Liver (tissue), 9 donors: Measurements from ENCODE around the gene CDH4. TPM values are rescaled to one million over a fixed set of nuclear protein-coding genes. Genes with fewer than 3 reads are reported as not detected.

Experiments used
- DNase-seq: peaks from one replicate; pipeline ENCODE4 v3.0.0-alpha.2; 2017; ENCODE audit warnings: low spot score
- H3K27ac ChIP-seq, 2 donors: one replicate each; pipeline ENCODE4 v1.7.0; 2013; ENCODE audit warnings: inconsistent platforms in 2 of 2, low read length in 2 of 2, control low read depth in 1 of 2, low read depth in 1 of 2, mild to moderate bottlenecking in 1 of 2
- H3K27me3 ChIP-seq, 4 donors: one replicate each; pipeline versions ENCODE4 v1.6.1 to v1.7.0; 2013; ENCODE audit warnings: low read length in 3 of 4, inconsistent platforms in 1 of 4, mild to moderate bottlenecking in 1 of 4, moderate library complexity in 1 of 4; ENCODE audit not compliant: control insufficient read depth in 4 of 4, insufficient read depth in 4 of 4
- H3K36me3 ChIP-seq, 4 donors: one replicate each; pipeline versions ENCODE4 v1.6.1 to v1.7.0; 2013; ENCODE audit warnings: low read length in 3 of 4, mild to moderate bottlenecking in 3 of 4, low read depth in 1 of 4, moderate library complexity in 1 of 4; ENCODE audit not compliant: control insufficient read depth in 4 of 4, insufficient read depth in 3 of 4
- H3K4me1 ChIP-seq, 4 donors: one replicate each; pipeline versions ENCODE4 v1.6.1 to v1.7.0; 2013; ENCODE audit warnings: low read length in 3 of 4, mild to moderate bottlenecking in 3 of 4, moderate library complexity in 1 of 4; ENCODE audit not compliant: control insufficient read depth in 4 of 4, insufficient read depth in 4 of 4
- H3K4me3 ChIP-seq, 3 donors: one replicate each; pipeline versions ENCODE4 v1.6.1 to v1.7.0; 2013; ENCODE audit warnings: low read length in 3 of 3, control low read depth in 1 of 3, low read depth in 1 of 3, mild to moderate bottlenecking in 1 of 3
- H3K9ac ChIP-seq, 2 donors: one replicate each; pipeline ENCODE4 v1.7.0; 2013; ENCODE audit warnings: low read length in 2 of 2, mild to moderate bottlenecking in 2 of 2, moderate library complexity in 2 of 2, control low read depth in 1 of 2, low read depth in 1 of 2
- H3K9me3 ChIP-seq, 4 donors: one replicate each; pipeline versions ENCODE4 v1.6.1 to v1.7.0; 2013; ENCODE audit warnings: low read length in 3 of 4; ENCODE audit not compliant: control insufficient read depth in 4 of 4
- EGR1 ChIP-seq, 2 donors: IDR thresholded peaks; 2 replicates each; pipeline ENCODE4 v1.6.1; 2016 to 2018; ENCODE audit warnings: antibody characterized with exemption in 2 of 2, low read depth in 2 of 2
- FOXA1 ChIP-seq: IDR thresholded peaks from 2 replicates; pipeline ENCODE4 v1.6.1; 2016; ENCODE audit warnings: antibody characterized with exemption
- FOXA2 ChIP-seq: IDR thresholded peaks from 2 replicates; pipeline ENCODE4 v1.6.1; 2016; ENCODE audit warnings: antibody characterized with exemption
- GABPA ChIP-seq, 2 donors: IDR thresholded peaks in 1 of 2; conservative IDR thresholded peaks in 1 of 2; 2 replicates each; pipeline ENCODE4 v1.6.1; 2016; ENCODE audit warnings: antibody characterized with exemption in 2 of 2, mild to moderate bottlenecking in 1 of 2, moderate library complexity in 1 of 2
- HNF4A ChIP-seq, 2 donors: conservative IDR thresholded peaks; 2 replicates each; pipeline ENCODE4 v1.6.1; 2016; ENCODE audit warnings: antibody characterized with exemption in 2 of 2, mild to moderate bottlenecking in 2 of 2
- JUND ChIP-seq, 2 donors: IDR thresholded peaks; 2 replicates each; pipeline ENCODE4 v1.6.1; 2016; ENCODE audit warnings: antibody characterized with exemption in 2 of 2
- NR2F2 ChIP-seq: IDR thresholded peaks from 2 replicates; pipeline ENCODE4 v1.6.1; 2016; ENCODE audit warnings: antibody characterized with exemption
- RAD21 ChIP-seq, 2 donors: IDR thresholded peaks; 2 replicates each; pipeline ENCODE4 v1.6.1; 2016; ENCODE audit warnings: antibody characterized with exemption in 2 of 2, mild to moderate bottlenecking in 2 of 2
- RXRA ChIP-seq, 2 donors: IDR thresholded peaks; 2 replicates each; pipeline ENCODE4 v1.6.1; 2017 to 2018; ENCODE audit warnings: antibody characterized with exemption in 2 of 2, mild to moderate bottlenecking in 1 of 2
- SP1 ChIP-seq: IDR thresholded peaks from 2 replicates; pipeline ENCODE4 v1.6.1; 2018; ENCODE audit warnings: antibody characterized with exemption, mild to moderate bottlenecking
- YY1 ChIP-seq: IDR thresholded peaks from 2 replicates; pipeline ENCODE4 v1.6.1; 2016; ENCODE audit warnings: antibody characterized with exemption, mild to moderate bottlenecking
- WGBS: extraction: QIAGEN DNeasy Blood & Tissue Kit; methylation state at CpG from one replicate; pipeline ENCODE4 v1.1.7; 2013; 5-methylcytosine and 5-hydroxymethylcytosine counted together
- polyA plus RNA-seq, 2 donors: library from polyadenylated mRNA; stranded (reverse) in 1 of 2; unstranded in 1 of 2; fragments of 200-250 nt in 1 of 2; fragments of >200 nt in 1 of 2; fragmentation: Nextera tagmentation in 1 of 2; extraction: Ambion mirVana in 1 of 2; gene quantifications; one replicate each; pipeline versions ENCODE4 v1.2.1 to v1.2.3, GENCODE V29; 2013 to 2015
- total RNA-seq, 2 donors: library from RNA; depleted of rRNA; stranded (reverse); fragments of >200 nt; gene quantifications; one replicate each; pipeline ENCODE4 v1.2.3, GENCODE V29; 2014
- TF ChIP-seq, protein P1 (sequence below): IDR thresholded peaks from 2 replicates; pipeline ENCODE4 v1.6.1; 2016; ENCODE audit warnings: antibody characterized with exemption, mild to moderate bottlenecking
- TF ChIP-seq, protein P2 (sequence below): IDR thresholded peaks from 2 replicates; pipeline ENCODE4 v1.6.1; 2016; ENCODE audit warnings: antibody characterized with exemption
- TF ChIP-seq, protein P3 (sequence below): fragments of 150-350 bp; IDR thresholded peaks from 2 replicates; pipeline ENCODE4 v1.5.1; 2017; ENCODE audit warnings: improper control_type of control experiment, low read depth, low read length; ENCODE audit not compliant: missing input control
- TF ChIP-seq, protein P4 (sequence below): IDR thresholded peaks from 2 replicates; pipeline ENCODE4 v1.6.1; 2016; ENCODE audit warnings: antibody characterized with exemption
- TF ChIP-seq, protein P5 (sequence below): IDR thresholded peaks from 2 replicates; pipeline ENCODE4 v1.6.1; 2016; ENCODE audit warnings: antibody characterized with exemption
- donor health status: healthy.
- donor health status: healthy.
- donor health status: healthy.
- donor health status: healthy.
- donor health status: healthy.

CDH4 gene
- total and polyA plus RNA-seq, 4 donors: 0.03 to 0.25 (median 0.19) TPM; not detected in 1

DNA sequence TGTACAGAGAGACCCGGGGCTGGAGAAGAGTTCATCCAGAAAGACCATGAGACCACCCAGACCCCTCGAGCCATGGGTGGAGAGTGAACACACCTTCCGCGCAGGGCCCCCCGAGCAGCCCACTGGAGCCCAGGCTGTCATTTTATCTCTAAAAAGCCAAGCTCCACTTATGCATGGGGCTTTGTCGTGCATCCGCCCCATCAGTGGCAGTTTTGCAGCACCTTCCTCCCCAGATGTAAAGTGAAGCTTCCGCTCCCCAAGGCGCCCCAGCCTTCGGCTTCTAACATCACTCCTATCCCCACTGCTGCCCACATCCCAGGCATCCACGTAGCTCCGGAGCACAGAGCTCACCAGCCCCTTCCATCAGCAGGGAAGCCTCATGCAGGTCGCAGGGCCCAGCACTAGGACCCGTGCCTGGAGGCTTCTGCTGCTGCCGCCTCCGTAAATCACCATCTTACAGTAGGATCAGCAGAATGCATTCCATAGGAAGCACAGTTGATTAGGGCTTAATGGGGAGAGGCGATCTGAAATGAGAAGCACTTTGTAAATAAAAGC is 512.5 kb downstream of the CDH4 start:
- peaks cover 0 to 6% (median 0%) of the 10 kb centered on the region in 4 donors for H3K27me3 ChIP-seq
- H3K4me1 ChIP-seq: no peaks in the 10 kb centered on the region
- H3K9ac ChIP-seq: no peak overlapping the region
- no peak for DNase-seq
- H3K36me3 ChIP-seq: no peaks in the 10 kb centered on the region
- 72% methylated on average over 17 of the region's 17 CpGs for WGBS
- no peak overlapping the region for H3K4me3 ChIP-seq
- no peaks in the 10 kb centered on the region for H3K9me3 ChIP-seq
- TF ChIP-seq FOXA2 (no peak), RAD21 (IDR thresholded peaks at IDR 0.05) (no peak), EGR1 (IDR thresholded peaks at IDR 0.05; ENCODE audit: low read depth in 2 of 2) (no peak)
- TF ChIP-seq, protein P1, sequence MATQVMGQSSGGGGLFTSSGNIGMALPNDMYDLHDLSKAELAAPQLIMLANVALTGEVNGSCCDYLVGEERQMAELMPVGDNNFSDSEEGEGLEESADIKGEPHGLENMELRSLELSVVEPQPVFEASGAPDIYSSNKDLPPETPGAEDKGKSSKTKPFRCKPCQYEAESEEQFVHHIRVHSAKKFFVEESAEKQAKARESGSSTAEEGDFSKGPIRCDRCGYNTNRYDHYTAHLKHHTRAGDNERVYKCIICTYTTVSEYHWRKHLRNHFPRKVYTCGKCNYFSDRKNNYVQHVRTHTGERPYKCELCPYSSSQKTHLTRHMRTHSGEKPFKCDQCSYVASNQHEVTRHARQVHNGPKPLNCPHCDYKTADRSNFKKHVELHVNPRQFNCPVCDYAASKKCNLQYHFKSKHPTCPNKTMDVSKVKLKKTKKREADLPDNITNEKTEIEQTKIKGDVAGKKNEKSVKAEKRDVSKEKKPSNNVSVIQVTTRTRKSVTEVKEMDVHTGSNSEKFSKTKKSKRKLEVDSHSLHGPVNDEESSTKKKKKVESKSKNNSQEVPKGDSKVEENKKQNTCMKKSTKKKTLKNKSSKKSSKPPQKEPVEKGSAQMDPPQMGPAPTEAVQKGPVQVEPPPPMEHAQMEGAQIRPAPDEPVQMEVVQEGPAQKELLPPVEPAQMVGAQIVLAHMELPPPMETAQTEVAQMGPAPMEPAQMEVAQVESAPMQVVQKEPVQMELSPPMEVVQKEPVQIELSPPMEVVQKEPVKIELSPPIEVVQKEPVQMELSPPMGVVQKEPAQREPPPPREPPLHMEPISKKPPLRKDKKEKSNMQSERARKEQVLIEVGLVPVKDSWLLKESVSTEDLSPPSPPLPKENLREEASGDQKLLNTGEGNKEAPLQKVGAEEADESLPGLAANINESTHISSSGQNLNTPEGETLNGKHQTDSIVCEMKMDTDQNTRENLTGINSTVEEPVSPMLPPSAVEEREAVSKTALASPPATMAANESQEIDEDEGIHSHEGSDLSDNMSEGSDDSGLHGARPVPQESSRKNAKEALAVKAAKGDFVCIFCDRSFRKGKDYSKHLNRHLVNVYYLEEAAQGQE: no peak
- TF ChIP-seq, protein P2, sequence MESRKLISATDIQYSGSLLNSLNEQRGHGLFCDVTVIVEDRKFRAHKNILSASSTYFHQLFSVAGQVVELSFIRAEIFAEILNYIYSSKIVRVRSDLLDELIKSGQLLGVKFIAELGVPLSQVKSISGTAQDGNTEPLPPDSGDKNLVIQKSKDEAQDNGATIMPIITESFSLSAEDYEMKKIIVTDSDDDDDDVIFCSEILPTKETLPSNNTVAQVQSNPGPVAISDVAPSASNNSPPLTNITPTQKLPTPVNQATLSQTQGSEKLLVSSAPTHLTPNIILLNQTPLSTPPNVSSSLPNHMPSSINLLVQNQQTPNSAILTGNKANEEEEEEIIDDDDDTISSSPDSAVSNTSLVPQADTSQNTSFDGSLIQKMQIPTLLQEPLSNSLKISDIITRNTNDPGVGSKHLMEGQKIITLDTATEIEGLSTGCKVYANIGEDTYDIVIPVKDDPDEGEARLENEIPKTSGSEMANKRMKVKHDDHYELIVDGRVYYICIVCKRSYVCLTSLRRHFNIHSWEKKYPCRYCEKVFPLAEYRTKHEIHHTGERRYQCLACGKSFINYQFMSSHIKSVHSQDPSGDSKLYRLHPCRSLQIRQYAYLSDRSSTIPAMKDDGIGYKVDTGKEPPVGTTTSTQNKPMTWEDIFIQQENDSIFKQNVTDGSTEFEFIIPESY: no peak
- TF ChIP-seq, protein P3, sequence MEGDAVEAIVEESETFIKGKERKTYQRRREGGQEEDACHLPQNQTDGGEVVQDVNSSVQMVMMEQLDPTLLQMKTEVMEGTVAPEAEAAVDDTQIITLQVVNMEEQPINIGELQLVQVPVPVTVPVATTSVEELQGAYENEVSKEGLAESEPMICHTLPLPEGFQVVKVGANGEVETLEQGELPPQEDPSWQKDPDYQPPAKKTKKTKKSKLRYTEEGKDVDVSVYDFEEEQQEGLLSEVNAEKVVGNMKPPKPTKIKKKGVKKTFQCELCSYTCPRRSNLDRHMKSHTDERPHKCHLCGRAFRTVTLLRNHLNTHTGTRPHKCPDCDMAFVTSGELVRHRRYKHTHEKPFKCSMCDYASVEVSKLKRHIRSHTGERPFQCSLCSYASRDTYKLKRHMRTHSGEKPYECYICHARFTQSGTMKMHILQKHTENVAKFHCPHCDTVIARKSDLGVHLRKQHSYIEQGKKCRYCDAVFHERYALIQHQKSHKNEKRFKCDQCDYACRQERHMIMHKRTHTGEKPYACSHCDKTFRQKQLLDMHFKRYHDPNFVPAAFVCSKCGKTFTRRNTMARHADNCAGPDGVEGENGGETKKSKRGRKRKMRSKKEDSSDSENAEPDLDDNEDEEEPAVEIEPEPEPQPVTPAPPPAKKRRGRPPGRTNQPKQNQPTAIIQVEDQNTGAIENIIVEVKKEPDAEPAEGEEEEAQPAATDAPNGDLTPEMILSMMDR: no peak
- TF ChIP-seq, protein P4, sequence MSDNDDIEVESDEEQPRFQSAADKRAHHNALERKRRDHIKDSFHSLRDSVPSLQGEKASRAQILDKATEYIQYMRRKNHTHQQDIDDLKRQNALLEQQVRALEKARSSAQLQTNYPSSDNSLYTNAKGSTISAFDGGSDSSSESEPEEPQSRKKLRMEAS: no peak
- no peak overlapping the region for H3K27ac ChIP-seq

DNA sequence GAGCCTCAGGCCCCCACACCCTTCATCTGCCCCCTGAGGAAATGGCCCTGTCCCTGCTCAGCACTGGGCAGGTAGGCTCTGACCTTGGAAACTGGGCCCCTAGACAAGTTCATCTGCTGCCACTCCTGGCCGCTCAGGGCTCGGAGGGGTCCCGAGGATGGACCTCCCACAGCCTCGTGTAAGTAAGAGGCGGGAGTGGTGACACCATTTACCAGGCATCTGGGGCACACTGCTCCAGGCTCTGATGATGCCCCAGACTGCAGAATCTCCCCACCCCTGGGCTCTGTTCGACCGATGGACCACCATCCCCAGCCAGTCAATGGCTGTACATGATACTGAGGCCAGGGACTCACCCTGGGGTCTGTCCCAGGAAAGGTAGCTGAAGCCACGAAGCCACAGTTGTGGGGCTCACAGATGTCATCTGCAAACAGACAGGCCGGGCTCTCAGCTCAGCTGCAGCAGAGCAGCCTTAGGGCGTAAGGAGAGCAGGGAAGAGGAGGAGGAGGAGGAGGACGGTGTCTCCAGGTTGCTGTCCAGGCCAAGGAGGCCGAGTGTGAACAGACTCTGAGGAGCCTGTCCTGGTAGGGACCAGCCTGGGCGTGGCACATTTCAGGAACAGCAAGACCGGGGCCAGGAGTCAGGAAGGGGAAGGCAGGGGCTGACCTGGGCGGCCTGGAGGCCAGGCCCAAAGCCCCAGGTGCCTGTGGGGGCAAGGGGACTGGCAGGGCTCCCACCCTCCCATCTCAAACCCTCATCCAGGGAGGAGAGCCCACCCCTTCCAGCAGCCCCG is 513.2 kb downstream of the CDH4 start:
- no peaks in the 10 kb centered on the region for H3K4me1 ChIP-seq
- H3K36me3 ChIP-seq: no peaks in the 10 kb centered on the region
- H3K27me3 ChIP-seq: peaks cover 0 to 11% (median 0%) of the 10 kb centered on the region in 4 donors
- no peak overlapping the region for H3K9ac ChIP-seq
- H3K4me3 ChIP-seq: no peak overlapping the region
- WGBS: 76% methylated on average over 16 of the region's 16 CpGs
- no peak overlapping the region for H3K27ac ChIP-seq
- no peak for DNase-seq
- no peaks in the 10 kb centered on the region for H3K9me3 ChIP-seq
- no peak for TF ChIP-seq JUND (IDR thresholded peaks at IDR 0.05)
- TF ChIP-seq HNF4A (conservative IDR thresholded peaks at IDR 0.05): no peak
- no peak for TF ChIP-seq FOXA1
- TF ChIP-seq, protein P2: no peak
- TF ChIP-seq, protein P1: no peak
- TF ChIP-seq RXRA (IDR thresholded peaks at IDR 0.05): no peak
- TF ChIP-seq NR2F2: no peak
- no peak for TF ChIP-seq YY1
- TF ChIP-seq, protein P4: no peak
- TF ChIP-seq GABPA (IDR thresholded peaks at IDR 0.05 in 1 of 2, conservative IDR thresholded peaks at IDR 0.05 in 1 of 2): no peak
- no peak for TF ChIP-seq EGR1 (IDR thresholded peaks at IDR 0.05; ENCODE audit: low read depth in 2 of 2)
- TF ChIP-seq SP1: no peak
- TF ChIP-seq, protein P5, sequence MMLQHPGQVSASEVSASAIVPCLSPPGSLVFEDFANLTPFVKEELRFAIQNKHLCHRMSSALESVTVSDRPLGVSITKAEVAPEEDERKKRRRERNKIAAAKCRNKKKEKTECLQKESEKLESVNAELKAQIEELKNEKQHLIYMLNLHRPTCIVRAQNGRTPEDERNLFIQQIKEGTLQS: no peak
